Stimulated activated CD4-positive, alpha-beta T cell treated with anti-CD3 and anti-CD28 coated beads, Interleukin-1b, Interleukin-23, amount 100 ng/mL, for 24 hours (primary cell): ENCODE data around the gene SYVN1.

Source experiments
- DNase-seq, 4 experiments: peaks; one replicate each; pipeline ENCODE4 v3.0.0-alpha.2; 2020; ENCODE audit warnings: low read depth in 4 of 4, low spot score in 1 of 4

Gene SYVN1

DNA sequence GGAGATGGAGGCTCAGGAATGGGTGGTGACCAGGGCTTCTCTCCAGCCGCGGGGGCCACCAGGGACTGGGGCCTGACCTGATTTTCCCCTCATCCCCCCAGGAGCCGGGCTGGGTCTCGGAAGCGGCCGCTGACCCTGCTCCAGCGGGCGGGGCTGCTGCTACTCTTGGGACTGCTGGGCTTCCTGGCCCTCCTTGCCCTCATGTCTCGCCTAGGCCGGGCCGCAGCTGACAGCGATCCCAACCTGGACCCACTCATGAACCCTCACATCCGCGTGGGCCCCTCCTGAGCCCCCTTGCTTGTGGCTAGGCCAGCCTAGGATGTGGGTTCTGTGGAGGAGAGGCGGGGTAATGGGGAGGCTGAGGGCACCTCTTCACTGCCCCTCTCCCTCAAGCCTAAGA is 46.5 kb downstream of the SYVN1 start:
- no peak for DNase-seq

DNA sequence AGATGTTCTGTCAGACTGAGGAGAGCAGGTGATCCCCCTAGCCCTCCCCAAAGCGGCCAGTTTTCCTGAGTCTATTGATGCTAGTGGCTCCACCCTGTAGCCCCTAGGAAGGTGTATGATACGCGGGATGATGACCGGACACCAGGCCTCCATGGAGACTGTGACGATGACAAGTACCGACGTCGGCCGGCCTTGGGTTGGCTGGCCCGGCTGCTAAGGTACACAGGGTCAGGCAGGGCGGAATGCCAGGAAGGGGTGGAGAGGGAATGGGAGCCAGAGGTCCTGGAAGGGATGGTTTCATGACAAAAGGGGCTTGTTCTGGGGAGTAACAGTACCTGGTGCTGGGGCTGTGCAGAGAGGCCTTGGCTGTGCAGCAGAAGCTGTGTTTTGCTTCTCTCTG is 47.1 kb downstream of the SYVN1 start:
- DNase-seq: no peak

DNA sequence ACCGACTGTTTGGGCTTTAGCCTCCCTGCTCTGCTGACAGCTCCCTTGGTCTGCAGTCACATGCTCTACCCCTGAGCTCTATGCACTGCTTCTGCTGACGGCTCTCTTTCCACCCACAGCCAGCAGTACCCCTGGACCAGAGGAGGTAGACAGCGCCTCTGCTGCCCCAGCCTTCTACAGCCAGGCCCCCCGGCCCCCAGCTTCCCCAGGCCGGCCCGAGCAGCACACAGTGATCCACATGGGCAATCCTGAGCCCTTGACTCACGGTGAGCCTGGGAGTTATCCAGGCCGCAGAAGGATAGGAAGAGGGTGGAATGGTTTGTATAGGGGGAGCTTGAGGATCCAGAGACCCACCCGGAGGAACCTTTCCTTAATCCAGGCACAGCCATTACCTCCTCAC is 47.5 kb downstream of the SYVN1 start:
- no peak for DNase-seq

DNA sequence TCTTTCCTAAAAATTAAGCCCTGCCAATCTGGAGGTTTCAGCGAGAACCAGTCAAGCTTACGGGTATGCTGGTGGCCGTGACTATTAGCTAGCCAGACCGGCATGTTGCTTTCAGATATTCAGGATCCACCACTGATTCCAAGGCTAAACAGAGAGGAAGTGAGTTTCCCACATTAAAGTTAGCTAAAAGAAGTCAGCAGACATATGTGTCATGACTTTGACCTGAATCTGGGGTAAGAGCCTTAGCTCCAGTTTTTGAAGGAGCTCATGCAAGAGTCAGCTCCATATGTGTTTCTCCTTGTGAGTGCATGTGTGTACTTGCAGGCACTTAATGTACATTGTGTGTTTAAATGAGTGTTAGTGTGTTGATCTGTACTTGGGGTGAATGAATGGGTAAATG is 48.9 kb downstream of the SYVN1 start:
- no peak for DNase-seq

DNA sequence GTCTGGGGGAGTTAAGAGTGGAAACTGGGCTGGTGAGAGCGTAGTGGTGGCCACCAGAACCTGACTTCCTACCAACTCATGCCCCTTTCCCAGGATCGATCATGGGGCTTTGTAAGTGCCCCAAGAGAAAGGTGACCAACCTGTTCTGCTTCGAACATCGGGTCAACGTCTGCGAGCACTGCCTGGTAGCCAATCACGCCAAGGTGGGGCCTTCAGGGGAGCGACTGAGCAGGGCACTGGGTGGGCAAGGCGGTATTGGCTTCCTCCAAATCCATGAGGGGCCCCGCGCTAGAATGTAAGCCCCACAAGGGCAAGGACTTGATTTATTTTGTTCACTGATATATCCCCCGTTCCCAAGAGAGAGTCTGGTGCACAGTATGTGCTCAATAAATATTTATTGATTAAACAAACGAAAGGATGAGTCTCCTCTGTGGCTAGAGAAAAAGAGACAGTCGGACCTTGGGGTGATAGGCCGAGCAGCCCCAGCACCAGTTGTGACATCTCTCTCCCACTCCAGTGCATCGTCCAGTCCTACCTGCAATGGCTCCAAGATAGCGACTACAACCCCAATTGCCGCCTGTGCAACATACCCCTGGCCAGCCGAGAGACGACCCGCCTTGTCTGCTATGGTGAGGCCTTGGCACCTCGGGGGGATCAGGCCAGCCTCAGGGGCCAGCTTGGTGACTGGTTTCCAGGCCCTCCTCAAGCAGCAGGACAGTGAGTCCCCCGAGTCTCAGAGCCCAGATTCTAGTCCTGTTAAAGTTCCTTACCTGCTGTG is 49.5 kb downstream of the SYVN1 start:
- DNase-seq: no peak

DNA sequence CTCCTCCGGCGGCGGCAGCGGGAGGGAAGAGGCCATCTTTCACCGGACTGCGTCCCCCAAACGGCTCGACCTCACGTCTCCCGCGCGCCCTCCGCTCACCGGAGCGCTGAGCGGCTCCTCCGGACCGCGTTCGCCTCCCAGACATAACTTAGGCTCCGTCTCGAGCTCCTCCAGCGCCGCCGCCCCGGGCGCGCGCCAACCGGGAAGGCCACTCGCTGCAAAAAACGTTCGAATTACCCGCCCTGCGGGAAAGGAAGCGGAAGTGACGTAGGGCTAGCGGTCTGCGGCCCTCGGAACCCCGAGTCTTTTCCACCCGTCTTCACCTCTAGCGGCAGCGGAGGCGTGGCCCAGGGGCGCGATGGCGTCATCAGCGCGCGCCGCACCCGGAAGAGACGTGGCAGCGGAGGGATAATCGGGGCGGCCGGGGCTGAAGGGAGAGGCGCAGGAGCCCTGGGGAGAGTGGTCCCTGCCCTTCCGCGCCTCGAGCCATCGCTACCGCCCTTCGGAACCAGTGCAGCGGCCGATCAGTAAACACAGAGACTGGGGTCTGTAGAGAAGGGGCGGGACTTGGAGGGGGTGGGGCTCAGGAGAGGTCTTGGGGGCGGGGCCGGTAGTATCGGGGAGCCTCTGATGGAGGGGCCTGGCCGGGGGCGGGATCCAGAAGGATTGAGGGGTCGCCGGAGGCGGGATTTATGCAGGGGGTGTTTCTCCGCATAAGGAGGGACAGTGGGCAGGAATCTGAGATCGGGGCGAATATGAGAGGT is 50.3 kb downstream of the SYVN1 start, which contains the start of the genes CDCA5 and ZFPL1:
CDCA5 (minus strand) TSS at position 207 of the 764 bp plus-strand sequence; CDS start at position 145, 62 bp downstream.
ZFPL1 (plus strand) TSS at position 389 of the 764 bp plus-strand sequence. CDS start 477 bp downstream, outside the sequence.
- peak; percentile 91 to 94 (median 92) for DNase-seq

DNA sequence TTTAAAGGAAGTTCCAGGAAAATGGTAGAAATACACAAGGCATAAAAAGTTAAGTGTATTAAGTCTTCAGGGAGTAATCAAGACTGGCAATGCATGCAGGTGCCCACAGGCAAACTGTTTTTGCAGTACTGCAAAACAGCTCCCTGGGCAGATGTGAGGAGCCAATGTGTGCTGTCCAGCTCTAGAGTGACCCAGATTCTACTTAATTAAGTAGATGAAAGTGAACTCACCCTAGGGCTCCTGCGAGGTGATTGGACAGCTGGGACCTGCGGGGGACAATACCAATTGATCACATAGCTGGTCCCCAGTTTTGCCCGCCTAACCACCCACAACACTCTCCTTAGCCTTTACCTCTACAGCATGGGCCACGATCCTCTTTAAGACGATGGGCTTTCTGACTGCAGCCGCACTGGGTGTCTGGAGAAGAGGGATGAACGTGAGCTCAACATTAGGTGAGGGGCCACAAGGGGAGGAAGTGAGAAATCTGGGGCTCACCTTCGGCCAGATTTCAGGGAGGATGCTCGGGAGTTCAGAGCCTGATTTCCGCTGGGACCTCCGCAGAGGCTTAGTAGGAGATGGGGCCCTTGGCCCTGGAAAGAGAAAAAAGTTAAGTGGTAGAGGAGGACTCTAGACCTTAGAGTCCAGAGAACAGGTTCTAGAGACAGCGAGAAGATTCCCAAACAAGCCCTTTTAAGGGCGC is 51.0 kb downstream of the SYVN1 start:
- DNase-seq: no peak

DNA sequence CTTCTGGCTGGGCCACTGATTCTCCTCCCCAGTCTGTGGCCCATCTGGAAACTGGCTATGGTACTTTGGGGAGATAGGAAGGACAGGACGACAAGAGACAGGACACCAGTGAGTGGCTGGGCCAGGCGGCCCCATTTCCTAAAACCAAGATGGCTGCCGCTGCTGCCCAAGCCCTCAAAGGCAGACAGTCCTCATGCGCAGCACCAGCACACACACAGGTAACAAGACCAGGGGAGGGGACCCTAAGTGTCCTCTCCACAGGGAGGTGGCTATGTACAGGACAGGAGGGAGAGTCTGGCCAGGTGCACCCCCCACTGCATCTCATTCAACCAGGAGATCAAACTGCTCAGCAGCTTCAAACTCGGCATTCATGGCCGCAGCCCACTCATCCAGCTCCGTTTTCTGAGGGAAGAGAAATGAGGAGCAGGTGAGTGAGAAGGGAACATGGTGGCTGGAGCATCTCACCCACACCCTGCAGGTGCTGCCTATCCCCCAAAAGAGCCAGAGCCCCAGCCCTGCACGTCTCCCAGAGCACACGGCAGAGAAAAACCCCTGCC is 55.5 kb downstream of the SYVN1 start:
- DNase-seq: no peak

DNA sequence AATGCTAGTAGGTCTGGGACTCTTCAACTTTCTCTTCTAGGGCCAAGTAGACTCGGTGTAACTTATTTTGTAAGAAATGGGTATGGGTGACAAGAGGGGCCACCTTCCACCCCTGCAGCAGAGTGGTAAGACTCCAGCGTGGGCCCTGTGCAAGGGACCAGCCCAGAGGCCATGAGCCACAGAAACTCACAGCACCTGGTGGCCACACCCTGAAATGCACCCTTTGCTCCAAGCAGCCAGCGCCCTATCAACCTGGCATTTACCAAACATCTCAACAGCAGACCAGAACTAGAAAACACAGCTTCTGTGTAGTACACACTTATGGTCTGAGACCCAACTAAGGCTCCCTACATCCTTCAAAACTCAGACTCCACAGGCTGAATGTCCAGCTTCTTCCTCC is 56.2 kb downstream of the SYVN1 start:
- peak; percentile 28 to 43 (median 42) for DNase-seq

DNA sequence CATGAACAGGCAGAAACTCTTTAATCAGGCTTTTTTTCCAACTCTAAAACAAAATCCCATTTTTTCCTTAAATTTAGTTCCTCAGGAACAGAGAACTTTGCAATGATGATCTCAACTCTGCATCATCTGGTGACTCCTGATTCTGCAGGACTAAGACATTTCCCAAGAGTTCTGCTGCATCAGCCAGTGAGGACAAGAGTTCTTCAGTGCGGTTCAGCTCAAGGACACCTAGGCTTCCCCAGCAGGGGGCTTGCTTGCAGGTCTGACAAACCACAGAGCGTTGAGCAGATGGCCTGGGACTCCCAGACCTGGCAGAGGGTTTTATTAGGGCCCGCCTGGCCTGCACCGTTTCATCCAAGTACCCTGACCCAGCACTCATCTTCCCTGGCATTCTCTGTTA is 56.9 kb downstream of the SYVN1 start:
- DNase-seq: no peak
